ENCODE measurements around the gene RBMS3. TPM values are rescaled to one million over a fixed set of nuclear protein-coding genes. Genes with fewer than 3 reads are reported as not detected.

The RBMS3 gene
- total RNA-seq, 1 experiment from 2014 or later = 5.9 TPM

DNA sequence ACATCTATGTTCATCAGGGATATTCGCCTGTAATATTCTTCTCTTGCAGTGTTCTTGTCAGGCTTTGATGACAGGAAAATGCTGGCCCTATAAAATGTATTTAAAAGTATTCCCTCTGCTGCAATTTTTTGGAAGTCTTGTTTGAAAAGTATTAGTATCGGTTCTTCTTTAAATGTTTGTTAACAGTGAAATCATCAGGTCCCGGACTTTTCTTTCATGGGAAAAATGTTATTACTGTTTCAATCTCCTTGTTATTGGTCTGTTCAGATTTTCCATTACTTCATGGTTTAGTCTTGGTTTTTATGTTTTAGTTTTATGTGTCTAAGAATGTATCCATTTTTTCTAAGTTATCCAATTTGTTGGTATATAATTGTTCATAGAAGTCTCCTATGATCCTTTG, 225.6 kb downstream of the RBMS3 start:
- POLR2A ChIA-PET (ENCODE audit: low non-redundant PET) = no interaction called here
- no peak for DNase-seq (ENCODE audit: low spot score)
- BruUV-seq (replicated peaks) = no TSS peak
- CTCF ChIA-PET = no interaction called here
- H3K4me3 ChIP-seq (ENCODE audit: low read depth, low read length, poor library complexity, severe bottlenecking) = no peak overlapping the region
- TF ChIP-seq EZH2 (IDR thresholded peaks at IDR 0.05; ENCODE audit: borderline replicate concordance, low read depth, low read length, poor library complexity, severe bottlenecking) = no peak
- TF ChIP-seq, protein P1, sequence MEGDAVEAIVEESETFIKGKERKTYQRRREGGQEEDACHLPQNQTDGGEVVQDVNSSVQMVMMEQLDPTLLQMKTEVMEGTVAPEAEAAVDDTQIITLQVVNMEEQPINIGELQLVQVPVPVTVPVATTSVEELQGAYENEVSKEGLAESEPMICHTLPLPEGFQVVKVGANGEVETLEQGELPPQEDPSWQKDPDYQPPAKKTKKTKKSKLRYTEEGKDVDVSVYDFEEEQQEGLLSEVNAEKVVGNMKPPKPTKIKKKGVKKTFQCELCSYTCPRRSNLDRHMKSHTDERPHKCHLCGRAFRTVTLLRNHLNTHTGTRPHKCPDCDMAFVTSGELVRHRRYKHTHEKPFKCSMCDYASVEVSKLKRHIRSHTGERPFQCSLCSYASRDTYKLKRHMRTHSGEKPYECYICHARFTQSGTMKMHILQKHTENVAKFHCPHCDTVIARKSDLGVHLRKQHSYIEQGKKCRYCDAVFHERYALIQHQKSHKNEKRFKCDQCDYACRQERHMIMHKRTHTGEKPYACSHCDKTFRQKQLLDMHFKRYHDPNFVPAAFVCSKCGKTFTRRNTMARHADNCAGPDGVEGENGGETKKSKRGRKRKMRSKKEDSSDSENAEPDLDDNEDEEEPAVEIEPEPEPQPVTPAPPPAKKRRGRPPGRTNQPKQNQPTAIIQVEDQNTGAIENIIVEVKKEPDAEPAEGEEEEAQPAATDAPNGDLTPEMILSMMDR (conservative IDR thresholded peaks at IDR 0.05; ENCODE audit: low read depth, low read length) = no peak
- H3K27me3 ChIP-seq (replicated peaks; ENCODE audit: insufficient read depth, low read depth, low read length, poor library complexity) = no peaks in the 10 kb centered on the region
- intact Hi-C loops (cut with micrococcal nuclease; ENCODE audit: unreplicated experiment) = no loop called here
- no peak overlapping the region for H3K27ac ChIP-seq (ENCODE audit: low read depth, low read length, poor library complexity, severe bottlenecking)
- peaks cover 3% of the 10 kb centered on the region for H3K4me1 ChIP-seq (ENCODE audit: insufficient read depth, low read length, poor library complexity, severe bottlenecking)
- no peaks in the 10 kb centered on the region for H3K9me3 ChIP-seq (ENCODE audit: low read depth, low read length, poor library complexity, severe bottlenecking)
- H3K36me3 ChIP-seq (ENCODE audit: insufficient read depth, low read length, poor library complexity, severe bottlenecking) = no peaks in the 10 kb centered on the region

GRCh38 chr3:29511701-29512100, 230.8 kb downstream of the RBMS3 start:
- H3K27me3 ChIP-seq (replicated peaks; ENCODE audit: insufficient read depth, low read depth, low read length, poor library complexity) = no peaks in the 10 kb centered on the region
- no peaks in the 10 kb centered on the region for H3K9me3 ChIP-seq (ENCODE audit: low read depth, low read length, poor library complexity, severe bottlenecking)
- peak; percentile 34 for DNase-seq (ENCODE audit: low spot score)
- no peak overlapping the region for H3K4me3 ChIP-seq (ENCODE audit: low read depth, low read length, poor library complexity, severe bottlenecking)
- H3K36me3 ChIP-seq (ENCODE audit: insufficient read depth, low read length, poor library complexity, severe bottlenecking) = no peaks in the 10 kb centered on the region
- BruUV-seq (replicated peaks) = no TSS peak
- TF ChIP-seq, protein P1 (conservative IDR thresholded peaks at IDR 0.05; ENCODE audit: low read depth, low read length) = no peak
- CTCF ChIA-PET = no interaction called here
- peaks cover 34% of the 10 kb centered on the region for H3K4me1 ChIP-seq (ENCODE audit: insufficient read depth, low read length, poor library complexity, severe bottlenecking)
- POLR2A ChIA-PET (ENCODE audit: low non-redundant PET) = no interaction called here
- no peak overlapping the region for H3K27ac ChIP-seq (ENCODE audit: low read depth, low read length, poor library complexity, severe bottlenecking)
- intact Hi-C loops (cut with micrococcal nuclease; ENCODE audit: unreplicated experiment) = loop anchor here (10.0 kb wide), 1 partner anchor 167 kb away; no protein-coding TSS in a partner anchor

GRCh38 chr3:29512641-29513040, 231.8 kb downstream of the RBMS3 start:
- TF ChIP-seq EZH2 (IDR thresholded peaks at IDR 0.05; ENCODE audit: borderline replicate concordance, low read depth, low read length, poor library complexity, severe bottlenecking) = no peak
- TF ChIP-seq, protein P1 (conservative IDR thresholded peaks at IDR 0.05; ENCODE audit: low read depth, low read length) = no peak
- DNase-seq (ENCODE audit: low spot score) = peak; percentile 35
- Histone ChIP-seq H3K9me3 (ENCODE audit: low read depth, low read length, poor library complexity, severe bottlenecking) (no peaks in the 10 kb centered on the region), H3K27ac (ENCODE audit: low read depth, low read length, poor library complexity, severe bottlenecking) (peak overlapping the region; percentile 37), H3K27me3 (replicated peaks; ENCODE audit: insufficient read depth, low read depth, low read length, poor library complexity) (no peaks in the 10 kb centered on the region), H3K4me1 (ENCODE audit: insufficient read depth, low read length, poor library complexity, severe bottlenecking) (peaks cover 34% of the 10 kb centered on the region), H3K36me3 (ENCODE audit: insufficient read depth, low read length, poor library complexity, severe bottlenecking) (no peaks in the 10 kb centered on the region), H3K4me3 (ENCODE audit: low read depth, low read length, poor library complexity, severe bottlenecking) (peak overlapping the region; percentile 22)
- intact Hi-C loops (cut with micrococcal nuclease; ENCODE audit: unreplicated experiment) = loop anchor here (10.0 kb wide), 1 partner anchor 168 kb away; no protein-coding TSS in a partner anchor
- BruUV-seq (replicated peaks) = no TSS peak
- ChIA-PET POLR2A (ENCODE audit: low non-redundant PET) (interaction anchor here (0.5 kb wide), 1 partner anchor 1683 kb away, joined by 5 read pairs; no protein-coding TSS in a partner anchor), CTCF (no interaction called here)

Data from A673 (cell line).